Trophoblast cell (in vitro differentiated cells and primary cell): ENCODE measurements around the gene SH3YL1.

Experiments used
- DNase-seq, 2 donors: peaks; one replicate each; pipeline ENCODE4 v3.0.0-alpha.2; 2016
- H2AFZ ChIP-seq: 2 replicates; pipeline ENCODE4 v1.6.1; 2013; ENCODE audit warnings: low read length, moderate library complexity, mild to moderate bottlenecking; ENCODE audit not compliant: insufficient read depth, poor library complexity
- H2AK5ac ChIP-seq: 2 replicates; pipeline ENCODE4 v1.6.1; 2013; ENCODE audit warnings: mild to moderate bottlenecking, low read length
- H2BK120ac ChIP-seq: 2 replicates; pipeline ENCODE4 v1.6.1; 2013; ENCODE audit warnings: low read length, mild to moderate bottlenecking, moderate library complexity; ENCODE audit not compliant: insufficient read depth, poor library complexity
- H2BK12ac ChIP-seq: 2 replicates; pipeline ENCODE4 v1.6.1; 2013; ENCODE audit warnings: mild to moderate bottlenecking, low read length, moderate library complexity
- H2BK5ac ChIP-seq: 2 replicates; pipeline ENCODE4 v1.6.1; 2013; ENCODE audit warnings: low read length, low read depth, moderate library complexity, mild to moderate bottlenecking; ENCODE audit not compliant: poor library complexity
- H3K14ac ChIP-seq: 2 replicates; pipeline ENCODE4 v1.6.1; 2013; ENCODE audit warnings: mild to moderate bottlenecking, low read length
- H3K18ac ChIP-seq: 2 replicates; pipeline ENCODE4 v1.6.1; 2013; ENCODE audit warnings: mild to moderate bottlenecking, low read length
- H3K23ac ChIP-seq: 2 replicates; pipeline ENCODE4 v1.6.1; 2013; ENCODE audit warnings: low read length
- H3K27ac ChIP-seq: 2 replicates; pipeline ENCODE4 v1.5.1; 2013; ENCODE audit warnings: low read depth, mild to moderate bottlenecking, inconsistent platforms, low read length, moderate library complexity
- H3K27me3 ChIP-seq: 2 replicates; pipeline ENCODE4 v1.6.1; 2013; ENCODE audit warnings: inconsistent platforms, mild to moderate bottlenecking, low read length, moderate library complexity; ENCODE audit not compliant: insufficient read depth
- H3K36me3 ChIP-seq, 2 experiments: 1 replicate in 1 of 2; 2 replicates in 1 of 2; pipeline ENCODE4 v1.6.1; 2013; ENCODE audit warnings: low read length in 2 of 2, mild to moderate bottlenecking in 2 of 2, moderate library complexity in 1 of 2; ENCODE audit not compliant: insufficient read depth in 2 of 2, control insufficient read depth in 1 of 2
- H3K4ac ChIP-seq: 2 replicates; pipeline ENCODE4 v1.6.1; 2013; ENCODE audit warnings: low read depth, mild to moderate bottlenecking, low read length, moderate library complexity
- H3K4me1 ChIP-seq, 2 experiments: 1 replicate in 1 of 2; 2 replicates in 1 of 2; pipeline ENCODE4 v1.6.1; 2013; ENCODE audit warnings: low read length in 2 of 2, mild to moderate bottlenecking in 2 of 2, moderate library complexity in 1 of 2; ENCODE audit not compliant: insufficient read depth in 2 of 2, control insufficient read depth in 1 of 2
- H3K4me2 ChIP-seq: 2 replicates; pipeline ENCODE4 v1.6.1; 2013; ENCODE audit warnings: inconsistent platforms, mild to moderate bottlenecking, low read length, moderate library complexity
- H3K4me3 ChIP-seq: 2 replicates; pipeline ENCODE4 v1.5.1; 2013; ENCODE audit warnings: mild to moderate bottlenecking, low read depth, low read length, inconsistent platforms
- H3K79me1 ChIP-seq: one replicate; pipeline ENCODE4 v1.6.1; 2013; ENCODE audit warnings: low read length
- H3K79me2 ChIP-seq: 2 replicates; pipeline ENCODE4 v1.6.1; 2013; ENCODE audit warnings: low read length, mild to moderate bottlenecking; ENCODE audit not compliant: control insufficient read depth, insufficient read depth, poor library complexity
- H3K9ac ChIP-seq: 2 replicates; pipeline ENCODE4 v1.6.1; 2013; ENCODE audit warnings: mild to moderate bottlenecking, low read length
- H3K9me3 ChIP-seq: 2 replicates; pipeline ENCODE4 v1.6.1; 2013; ENCODE audit warnings: low read depth, mild to moderate bottlenecking, control low read depth, inconsistent platforms, low read length; ENCODE audit not compliant: insufficient read depth
- H4K12ac ChIP-seq: 2 replicates; pipeline ENCODE4 v1.6.1; 2013; ENCODE audit warnings: low read depth, mild to moderate bottlenecking, low read length, moderate library complexity
- H4K8ac ChIP-seq: 2 replicates; pipeline ENCODE4 v1.6.1; 2013; ENCODE audit warnings: low read depth, mild to moderate bottlenecking, low read length, moderate library complexity
- H4K91ac ChIP-seq: one replicate; pipeline ENCODE4 v1.6.1; 2013; ENCODE audit warnings: low read depth, mild to moderate bottlenecking, low read length, moderate library complexity
- WGBS: extraction: QIAGEN DNeasy Blood & Tissue Kit; methylation state at CpG from one replicate; pipeline ENCODE4 v1.1.7; 2013; ENCODE audit warnings: missing lambda C conversion rate; ENCODE audit not compliant: insufficient read length, insufficient coverage; ENCODE audit errors: extremely low coverage; 5-methylcytosine and 5-hydroxymethylcytosine counted together

Gene SH3YL1

GRCh38 chr2:270861-271260 lies 7.0 kb upstream of the SH3YL1 start:
- Histone ChIP-seq H4K8ac (no peak overlapping the region), H2BK5ac (no peak overlapping the region), H3K14ac (no peak overlapping the region), H2AFZ (no peak overlapping the region), H3K9ac (no peak overlapping the region), H3K18ac (no peak overlapping the region), H3K23ac (no peak overlapping the region), H3K27ac (no peak overlapping the region), H3K9me3 (peaks cover 2% of the 10 kb centered on the region), H3K4me1 (peaks cover 0 to 2% of the 10 kb centered on the region in 2 experiments), H2BK12ac (no peak overlapping the region), H3K27me3 (no peaks in the 10 kb centered on the region), H3K36me3 (peaks cover 6 to 13% of the 10 kb centered on the region in 2 experiments), H2AK5ac (no peak overlapping the region), H2BK120ac (no peak overlapping the region), H3K79me2 (peaks cover 12% of the 10 kb centered on the region), H4K12ac (no peak overlapping the region), H4K91ac (no peak overlapping the region), H3K79me1 (no peaks in the 10 kb centered on the region), H3K4me2 (no peak overlapping the region), H3K4me3 (no peak overlapping the region), H3K4ac (peak overlapping the region; percentile 93)
- no peak for DNase-seq
- WGBS, result no CpG with 5 or more reads among the region's 4 CpGs

GRCh38 chr2:269356-270030 lies 5.7 kb upstream of the SH3YL1 start:
- Histone ChIP-seq H4K91ac (no peak overlapping the region), H3K9ac (no peak overlapping the region), H3K79me2 (peaks cover 19% of the 10 kb centered on the region), H2BK5ac (no peak overlapping the region), H4K8ac (no peak overlapping the region), H3K18ac (no peak overlapping the region), H3K4me3 (no peak overlapping the region), H3K9me3 (no peaks in the 10 kb centered on the region), H3K27ac (no peak overlapping the region), H3K14ac (no peak overlapping the region), H3K36me3 (peaks cover 4 to 9% of the 10 kb centered on the region in 2 experiments), H2BK12ac (no peak overlapping the region), H2AK5ac (no peak overlapping the region), H3K27me3 (no peaks in the 10 kb centered on the region), H3K4me2 (no peak overlapping the region), H3K79me1 (peaks cover 3% of the 10 kb centered on the region), H3K23ac (no peak overlapping the region), H2AFZ (no peak overlapping the region), H3K4ac (peak overlapping the region; percentile 65), H3K4me1 (peaks cover 0 to 5% of the 10 kb centered on the region in 2 experiments), H2BK120ac (no peak overlapping the region), H4K12ac (no peak overlapping the region)
- no peak for DNase-seq
- no CpG with 5 or more reads among the region's 4 CpGs for WGBS

GRCh38 chr2:268323-268722 lies 4.5 kb upstream of the SH3YL1 start:
- Histone ChIP-seq H4K12ac (no peak overlapping the region), H3K4me3 (no peak overlapping the region), H3K18ac (no peak overlapping the region), H2BK12ac (no peak overlapping the region), H2BK120ac (no peak overlapping the region), H4K91ac (no peak overlapping the region), H3K36me3 (peaks cover 4 to 7% of the 10 kb centered on the region in 2 experiments), H3K4me2 (no peak overlapping the region), H3K4ac (peak overlapping the region; percentile 72), H3K27me3 (no peaks in the 10 kb centered on the region), H3K27ac (no peak overlapping the region), H2AK5ac (no peak overlapping the region), H3K79me2 (peaks cover 26% of the 10 kb centered on the region), H3K79me1 (peaks cover 12% of the 10 kb centered on the region), H3K9ac (no peak overlapping the region), H3K14ac (no peak overlapping the region), H2AFZ (peak overlapping the region; percentile 53), H4K8ac (no peak overlapping the region), H3K9me3 (no peaks in the 10 kb centered on the region), H2BK5ac (no peak overlapping the region), H3K23ac (no peak overlapping the region), H3K4me1 (peaks cover 0 to 5% of the 10 kb centered on the region in 2 experiments)
- DNase-seq, result peak in 1 of 2 donors; percentile 30

- Histone ChIP-seq H3K18ac (peak within 1 kb of the TSS; percentile 86), H2BK12ac (peak within 1 kb of the TSS; percentile 2), H2BK5ac (peak within 1 kb of the TSS; percentile 18), H2BK120ac (peak within 1 kb of the TSS; percentile 64), H3K79me1 (peaks cover 13% of the 10 kb centered on the region), H3K4ac (peak within 1 kb of the TSS; percentile 80), H3K9me3 (no peaks in the 10 kb centered on the region), H4K91ac (peak within 1 kb of the TSS; percentile 90), H3K4me1 (peaks cover 4 to 17% of the 10 kb centered on the region in 2 experiments), H2AK5ac (peak within 1 kb of the TSS; percentile 80), H3K23ac (no peak within 1 kb of the TSS), H3K4me2 (peak within 1 kb of the TSS; percentile 100), H4K12ac (peak within 1 kb of the TSS; percentile 68), H3K4me3 (peak within 1 kb of the TSS; percentile 100), H3K36me3 (no peaks in the 10 kb centered on the region), H3K14ac (peak within 1 kb of the TSS; percentile 83), H2AFZ (peak within 1 kb of the TSS; percentile 71), H3K27ac (peak within 1 kb of the TSS; percentile 61), H3K79me2 (peaks cover 25% of the 10 kb centered on the region), H3K27me3 (no peaks in the 10 kb centered on the region), H3K9ac (peak within 1 kb of the TSS; percentile 97), H4K8ac (peak within 1 kb of the TSS; percentile 87)
- DNase-seq, result peak; percentile 99 to 100
- no CpG with 5 or more reads among the region's 73 CpGs for WGBS
These were observed 949 bp upstream of the SH3YL1 start, which contains the start of gene ACP1 for GRCh38 chr2:264493-265468. ACP1 (plus strand) TSS chr2:264947; CDS start chr2:264965, 18 bp downstream.
